Tibial artery (tissue), 4 donors: Measurements from ENCODE around the gene TMEM236.

Experiments used
- DNase-seq, 2 donors: peaks; one replicate each; pipeline ENCODE4 v3.0.0-alpha.2; 2019
- H3K27ac ChIP-seq, 2 donors: fragments of 200-600 bp; sonication (generic) in 1 of 2; 1 replicate in 1 of 2; 2 replicates in 1 of 2; pipeline ENCODE4 v1.5.1; 2018 to 2019; ENCODE audit warnings: mild to moderate bottlenecking in 1 of 2
- H3K27me3 ChIP-seq, 2 donors: fragments of 200-600 bp; sonication (generic) in 1 of 2; one replicate each; pipeline versions ENCODE4 v1.5.1 to v1.6.0; 2016 to 2019
- H3K36me3 ChIP-seq, 3 donors: fragments of 200-600 bp; sonication (generic) in 2 of 3; one replicate each; pipeline ENCODE4 v1.5.1; 2016 to 2019; ENCODE audit warnings: mild to moderate bottlenecking in 2 of 3
- H3K4me1 ChIP-seq, 4 donors: fragments of 200-600 bp; sonication (generic) in 2 of 4; 1 replicate in 3 of 4; 2 replicates in 1 of 4; pipeline ENCODE4 v1.5.1; 2016 to 2019
- H3K4me3 ChIP-seq, 2 donors: fragments of 200-600 bp; sonication (generic) in 1 of 2; 1 replicate in 1 of 2; 2 replicates in 1 of 2; pipeline ENCODE4 v1.5.1; 2018 to 2019; ENCODE audit warnings: mild to moderate bottlenecking in 2 of 2
- H3K9me3 ChIP-seq, 3 donors: fragments of 200-600 bp; sonication (generic) in 1 of 3; one replicate each; pipeline ENCODE4 v1.5.1; 2016 to 2019
- intact Hi-C: fragments of 100-400 bp; cut with DNase I; formaldehyde crosslinking; loops from one replicate; pipeline ENCODE4 v1.15.0; 2023; ENCODE audit warnings: low total_unique reads
- TF ChIP-seq, protein P1 (sequence below), 2 experiments: fragments of 200-600 bp in 1 of 2; fragments of 450-650 bp in 1 of 2; IDR thresholded peaks; one replicate each; pipeline ENCODE4 v1.5.1; 2017 to 2019; ENCODE audit warnings: antibody characterized with exemption in 2 of 2, mild to moderate bottlenecking in 1 of 2, moderate library complexity in 1 of 2

The TMEM236 gene

DNA sequence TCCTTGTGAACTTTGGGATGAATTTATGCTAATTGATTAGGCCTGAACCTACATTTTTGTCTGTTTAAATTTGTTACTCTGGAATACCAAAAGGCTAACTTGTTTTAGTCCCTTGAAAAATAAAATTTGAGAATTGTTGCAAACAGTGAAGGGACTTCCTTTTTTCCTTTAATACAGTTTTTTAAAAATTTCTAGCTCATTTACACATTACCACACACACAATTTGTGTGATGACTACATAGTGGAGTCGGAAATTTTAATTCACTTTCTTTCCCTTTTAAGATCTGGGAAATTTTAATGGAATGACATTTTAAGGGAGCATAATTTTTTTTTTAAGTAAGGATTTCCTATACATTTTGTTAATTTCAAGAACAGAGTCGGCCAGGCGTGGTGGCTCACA lies 8.6 kb upstream of the TMEM236 start:
- no peak overlapping the region for H3K27ac ChIP-seq
- intact Hi-C loops, result loop anchor here (2.0 kb wide), 1 partner anchor 137 kb away; no protein-coding TSS in a partner anchor

DNA sequence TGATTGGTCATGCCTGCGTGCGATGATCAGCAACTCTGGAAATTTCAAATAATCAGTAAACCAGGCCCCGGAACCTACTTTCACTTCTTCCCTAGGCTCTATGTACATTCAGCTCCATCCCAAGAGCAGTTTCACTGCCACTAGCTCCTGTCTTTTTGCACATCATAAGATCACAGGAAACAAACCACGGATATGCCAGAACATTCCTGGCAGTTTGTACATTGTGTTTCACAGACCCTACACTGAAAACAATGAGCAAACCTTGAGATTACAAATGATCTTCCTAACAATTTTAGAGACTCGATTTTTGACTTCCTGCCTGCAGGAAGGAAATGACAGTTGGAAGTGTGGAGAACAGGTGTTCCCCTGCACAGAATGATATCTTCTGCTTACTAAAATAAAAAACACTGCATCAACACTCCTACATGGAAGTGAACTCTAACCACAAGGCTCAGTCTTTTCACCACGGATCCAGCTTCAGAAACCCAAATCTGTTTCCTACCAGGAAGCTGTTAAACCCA lies 7.6 kb upstream of the TMEM236 start:
- Histone ChIP-seq H3K9me3 (no peaks in the 10 kb centered on the region), H3K27ac (no peak overlapping the region), H3K4me3 (no peak overlapping the region), H3K27me3 (no peaks in the 10 kb centered on the region), H3K36me3 (no peaks in the 10 kb centered on the region), H3K4me1 (peaks cover 0 to 9% (median 3%) of the 10 kb centered on the region in 4 donors)
- no peak for DNase-seq
- TF ChIP-seq, protein P1, sequence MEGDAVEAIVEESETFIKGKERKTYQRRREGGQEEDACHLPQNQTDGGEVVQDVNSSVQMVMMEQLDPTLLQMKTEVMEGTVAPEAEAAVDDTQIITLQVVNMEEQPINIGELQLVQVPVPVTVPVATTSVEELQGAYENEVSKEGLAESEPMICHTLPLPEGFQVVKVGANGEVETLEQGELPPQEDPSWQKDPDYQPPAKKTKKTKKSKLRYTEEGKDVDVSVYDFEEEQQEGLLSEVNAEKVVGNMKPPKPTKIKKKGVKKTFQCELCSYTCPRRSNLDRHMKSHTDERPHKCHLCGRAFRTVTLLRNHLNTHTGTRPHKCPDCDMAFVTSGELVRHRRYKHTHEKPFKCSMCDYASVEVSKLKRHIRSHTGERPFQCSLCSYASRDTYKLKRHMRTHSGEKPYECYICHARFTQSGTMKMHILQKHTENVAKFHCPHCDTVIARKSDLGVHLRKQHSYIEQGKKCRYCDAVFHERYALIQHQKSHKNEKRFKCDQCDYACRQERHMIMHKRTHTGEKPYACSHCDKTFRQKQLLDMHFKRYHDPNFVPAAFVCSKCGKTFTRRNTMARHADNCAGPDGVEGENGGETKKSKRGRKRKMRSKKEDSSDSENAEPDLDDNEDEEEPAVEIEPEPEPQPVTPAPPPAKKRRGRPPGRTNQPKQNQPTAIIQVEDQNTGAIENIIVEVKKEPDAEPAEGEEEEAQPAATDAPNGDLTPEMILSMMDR (IDR thresholded peaks at IDR 0.05), result no peak
- intact Hi-C loops, result no loop called here

More for the DNA sequence above, 8.6 kb upstream of the TMEM236 start:
- TF ChIP-seq, protein P1 (IDR thresholded peaks at IDR 0.05), result no peak
- Histone ChIP-seq H3K4me1 (peaks cover 0 to 9% (median 3%) of the 10 kb centered on the region in 4 donors), H3K4me3 (no peak overlapping the region), H3K36me3 (no peaks in the 10 kb centered on the region), H3K9me3 (no peaks in the 10 kb centered on the region), H3K27me3 (no peaks in the 10 kb centered on the region)
- DNase-seq, result no peak

DNA sequence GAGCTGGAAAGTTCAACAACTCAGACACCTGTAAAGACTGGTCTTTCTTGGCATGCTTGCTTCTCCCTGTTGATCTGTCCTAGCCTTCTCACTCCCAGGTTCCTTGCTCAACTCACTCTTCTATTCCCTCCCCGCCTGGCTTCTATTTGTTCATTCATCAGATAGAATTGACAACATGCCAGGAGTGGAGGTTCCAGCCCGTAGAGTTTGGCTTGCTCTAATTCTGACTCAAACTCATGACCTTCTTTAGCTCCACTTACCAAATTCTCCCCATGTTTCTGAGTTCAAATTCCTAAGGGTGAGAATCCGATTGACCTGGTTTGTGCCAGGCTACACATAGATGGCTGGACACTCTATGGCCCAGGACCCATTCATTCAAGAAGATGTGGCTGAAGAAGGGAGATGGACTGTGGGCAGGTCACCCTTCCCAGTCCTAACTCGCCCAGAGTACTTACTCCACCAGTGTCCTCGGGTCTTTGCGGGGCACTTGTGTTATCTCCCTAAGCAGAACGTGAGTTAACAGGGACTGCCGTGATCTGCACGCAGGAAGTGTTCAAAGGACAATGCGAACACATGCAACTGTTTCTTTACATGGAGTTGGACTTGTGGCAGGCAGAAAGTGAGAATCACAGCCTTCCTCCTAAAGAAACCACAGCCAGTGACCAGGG lies 4.0 kb upstream of the TMEM236 start:
- intact Hi-C loops, result no loop called here

DNA sequence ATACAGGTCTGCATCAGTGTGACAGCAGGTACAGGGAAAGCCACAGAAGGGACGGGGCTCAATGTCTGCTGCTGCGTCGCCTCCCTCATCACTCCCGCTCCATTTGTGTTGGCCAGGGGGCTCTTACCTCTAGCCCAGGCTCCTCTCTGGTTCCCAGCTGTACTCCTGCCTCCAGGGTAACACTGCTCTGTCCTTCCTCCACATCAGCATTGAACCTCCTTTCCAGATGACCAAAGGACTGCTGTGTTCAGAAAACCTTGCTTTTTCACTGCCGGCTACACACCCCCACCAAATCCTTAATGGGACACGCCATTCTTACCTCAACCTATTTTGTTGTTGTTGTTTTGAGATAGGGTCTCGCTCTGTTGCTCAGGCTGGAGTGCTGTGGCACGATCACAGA lies 2.1 kb upstream of the TMEM236 start:
- Histone ChIP-seq H3K4me3 (no peak overlapping the region), H3K4me1 (no peaks in the 10 kb centered on the region), H3K9me3 (no peaks in the 10 kb centered on the region), H3K36me3 (no peaks in the 10 kb centered on the region), H3K27ac (no peak overlapping the region), H3K27me3 (no peaks in the 10 kb centered on the region)
- intact Hi-C loops, result no loop called here
- TF ChIP-seq, protein P1 (IDR thresholded peaks at IDR 0.05), result no peak
- DNase-seq, result no peak

More for the DNA sequence above, 4.0 kb upstream of the TMEM236 start:
- no peak for DNase-seq
- Histone ChIP-seq H3K4me3 (no peak overlapping the region), H3K27me3 (no peaks in the 10 kb centered on the region), H3K36me3 (no peaks in the 10 kb centered on the region), H3K27ac (no peak overlapping the region), H3K4me1 (peaks cover 0 to 3% (median 1%) of the 10 kb centered on the region in 4 donors), H3K9me3 (no peaks in the 10 kb centered on the region)
- TF ChIP-seq, protein P1 (IDR thresholded peaks at IDR 0.05), result no peak

DNA sequence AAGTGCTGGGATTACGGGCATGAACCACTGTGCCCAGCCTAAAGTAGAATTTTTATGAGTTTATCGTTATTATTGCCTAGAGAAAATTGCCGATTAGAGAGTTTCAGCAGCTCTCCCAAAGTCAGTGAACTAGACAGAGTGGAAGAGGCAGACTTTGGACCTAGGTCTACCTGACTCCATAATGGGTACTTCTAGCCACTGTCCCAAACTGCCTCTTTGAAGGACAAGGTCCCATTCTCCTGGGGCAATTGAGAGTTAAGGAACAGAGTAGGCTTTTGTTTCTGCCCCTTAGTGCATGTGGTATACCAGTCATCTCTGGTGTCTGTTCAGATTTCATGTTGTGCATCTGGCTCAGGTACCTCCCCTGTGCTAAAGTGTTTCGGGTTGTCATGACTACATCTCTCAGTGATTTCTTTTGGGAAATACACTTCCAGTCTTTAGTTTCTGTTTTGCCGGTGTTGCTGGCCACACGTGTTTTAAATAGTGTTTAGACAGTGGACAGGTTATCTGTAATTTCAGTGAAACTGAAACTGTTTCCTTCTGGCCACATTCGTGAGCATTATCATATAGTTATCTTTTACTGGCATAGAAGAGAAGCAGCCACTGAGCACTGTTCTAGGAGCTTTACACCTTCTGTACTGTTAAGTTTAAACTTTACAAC lies 4.7 kb downstream of the TMEM236 start:
- H3K9me3 ChIP-seq, result no peaks in the 10 kb centered on the region
- H3K27me3 ChIP-seq, result no peaks in the 10 kb centered on the region
- intact Hi-C loops, result no loop called here
- H3K4me1 ChIP-seq, result no peaks in the 10 kb centered on the region
- H3K27ac ChIP-seq, result no peak overlapping the region
- no peaks in the 10 kb centered on the region for H3K36me3 ChIP-seq
- TF ChIP-seq, protein P1 (IDR thresholded peaks at IDR 0.05), result no peak
- no peak for DNase-seq
- H3K4me3 ChIP-seq, result no peak overlapping the region
